ENCODE results near the gene CASK. TPM values are rescaled to one million over a fixed set of nuclear protein-coding genes. Genes with fewer than 3 reads are reported as not detected.

CASK gene
- total and polyA plus RNA-seq, 2 experiments from 2014 or later: 82.9 to 95.7 TPM

GRCh38 chrX:41718481-41719235, 204.7 kb downstream of the CASK start:
- no peak for TF ChIP-seq EZH2 (IDR thresholded peaks at IDR 0.05; ENCODE audit: borderline replicate concordance)
- H3K27me3 ChIP-seq: no peaks in the 10 kb centered on the region

GRCh38 chrX:41716767-41717473, 206.4 kb downstream of the CASK start:
- no peak for DNase-seq (ENCODE audit: low spot score)
- TF ChIP-seq EZH2 (IDR thresholded peaks at IDR 0.05; ENCODE audit: borderline replicate concordance) (no peak), EZH2phosphoT487 (IDR thresholded peaks at IDR 0.05; ENCODE audit: low read depth, severe bottlenecking, unreplicated experiment) (no peak), CTCF (IDR thresholded peaks at IDR 0.05; ENCODE audit: poor library complexity) (no peak)
- Histone ChIP-seq H3K36me3 (replicated peaks; ENCODE audit: insufficient read depth, low read depth) (no peaks in the 10 kb centered on the region), H3K27ac (peak overlapping the region; percentile 85), H3K4me1 (ENCODE audit: insufficient read depth) (peaks cover 12% of the 10 kb centered on the region), H3K9me2 (replicated peaks; ENCODE audit: insufficient read depth) (no peaks in the 10 kb centered on the region), H3K4me3 (no peak overlapping the region), H3K79me2 (no peaks in the 10 kb centered on the region), H3K4me2 (no peak overlapping the region), H4K20me1 (ENCODE audit: insufficient read depth, poor library complexity, severe bottlenecking) (no peaks in the 10 kb centered on the region), H2AFZ (no peak overlapping the region), H3K27me3 (no peaks in the 10 kb centered on the region), H3K9me3 (ENCODE audit: low read depth) (no peaks in the 10 kb centered on the region)
- WGBS (ENCODE audit: low lambda C conversion rate, missing lambda C conversion rate): 79% methylated on average over 12 of the region's 12 CpGs

More at GRCh38 chrX:41718481-41719235, 204.7 kb downstream of the CASK start:
- H3K36me3 ChIP-seq (replicated peaks; ENCODE audit: insufficient read depth, low read depth): no peaks in the 10 kb centered on the region
- peak overlapping the region; percentile 85 for H3K27ac ChIP-seq
- H3K9me3 ChIP-seq (ENCODE audit: low read depth): no peaks in the 10 kb centered on the region
- no peaks in the 10 kb centered on the region for H3K9me2 ChIP-seq (replicated peaks; ENCODE audit: insufficient read depth)
- peak overlapping the region; percentile 31 for H3K4me2 ChIP-seq
- peak; percentile 37 for DNase-seq (ENCODE audit: low spot score)
- H3K4me3 ChIP-seq: no peak overlapping the region
- no peak overlapping the region for H2AFZ ChIP-seq
- H3K79me2 ChIP-seq: no peaks in the 10 kb centered on the region
- WGBS (ENCODE audit: low lambda C conversion rate, missing lambda C conversion rate): 60% methylated on average over 4 of the region's 4 CpGs
- no peaks in the 10 kb centered on the region for H4K20me1 ChIP-seq (ENCODE audit: insufficient read depth, poor library complexity, severe bottlenecking)
- H3K4me1 ChIP-seq (ENCODE audit: insufficient read depth): peaks cover 12% of the 10 kb centered on the region

GRCh38 chrX:41716222-41716621, 207.1 kb downstream of the CASK start:
- Histone ChIP-seq H3K27me3 (no peaks in the 10 kb centered on the region), H3K4me1 (ENCODE audit: insufficient read depth) (peaks cover 12% of the 10 kb centered on the region), H3K27ac (peak overlapping the region; percentile 27), H3K4me3 (no peak overlapping the region), H3K9me3 (ENCODE audit: low read depth) (no peaks in the 10 kb centered on the region), H2AFZ (no peak overlapping the region), H3K36me3 (replicated peaks; ENCODE audit: insufficient read depth, low read depth) (no peaks in the 10 kb centered on the region), H4K20me1 (ENCODE audit: insufficient read depth, poor library complexity, severe bottlenecking) (no peaks in the 10 kb centered on the region), H3K4me2 (no peak overlapping the region), H3K9me2 (replicated peaks; ENCODE audit: insufficient read depth) (no peaks in the 10 kb centered on the region), H3K79me2 (no peaks in the 10 kb centered on the region)
- WGBS (ENCODE audit: low lambda C conversion rate, missing lambda C conversion rate): 89% methylated on average over 5 of the region's 5 CpGs
- TF ChIP-seq EZH2phosphoT487 (IDR thresholded peaks at IDR 0.05; ENCODE audit: low read depth, severe bottlenecking, unreplicated experiment): no peak
- no peak for TF ChIP-seq CTCF (IDR thresholded peaks at IDR 0.05; ENCODE audit: poor library complexity)
- TF ChIP-seq EZH2 (IDR thresholded peaks at IDR 0.05; ENCODE audit: borderline replicate concordance): no peak
- no peak for DNase-seq (ENCODE audit: low spot score)
